Mesendoderm (in vitro differentiated cells): ENCODE results near the gene TBX19.

Source experiments
- DNase-seq: peaks from one replicate; pipeline ENCODE4 v3.0.0; 2013
- H2AK5ac ChIP-seq: 2 replicates; pipeline ENCODE4 v1.6.1; 2013; ENCODE audit warnings: low read length, inconsistent platforms
- H2BK120ac ChIP-seq: 2 replicates; pipeline ENCODE4 v1.6.1; 2013; ENCODE audit warnings: low read depth, mild to moderate bottlenecking, low read length, moderate library complexity, mixed read lengths
- H2BK15ac ChIP-seq: replicated peaks from 2 replicates; pipeline ENCODE4 v1.6.1; 2013; ENCODE audit warnings: low read depth, mild to moderate bottlenecking, moderate library complexity
- H2BK5ac ChIP-seq: 2 replicates; pipeline ENCODE4 v1.6.1; 2013; ENCODE audit warnings: low read length, inconsistent platforms
- H3K18ac ChIP-seq: 2 replicates; pipeline ENCODE4 v1.6.1; 2013; ENCODE audit warnings: mild to moderate bottlenecking, low read length, mixed read lengths
- H3K23ac ChIP-seq: one replicate; pipeline ENCODE4 v1.6.1; 2013; ENCODE audit warnings: low read length
- H3K27ac ChIP-seq: 2 replicates; pipeline ENCODE4 v1.5.1; 2013; ENCODE audit warnings: low read depth, mild to moderate bottlenecking, inconsistent platforms, low read length, moderate library complexity
- H3K27me3 ChIP-seq: 2 replicates; pipeline ENCODE4 v1.6.1; 2013; ENCODE audit warnings: low read length, control low read depth, mild to moderate bottlenecking, inconsistent platforms; ENCODE audit not compliant: insufficient read depth, poor library complexity
- H3K36me3 ChIP-seq: 2 replicates; pipeline ENCODE4 v1.6.1; 2013; ENCODE audit warnings: low read length, inconsistent platforms; ENCODE audit not compliant: control insufficient read depth, insufficient read depth
- H3K4ac ChIP-seq: one replicate; pipeline ENCODE4 v1.6.1; 2013; ENCODE audit warnings: low read depth, mild to moderate bottlenecking, low read length, moderate library complexity
- H3K4me1 ChIP-seq: 2 replicates; pipeline ENCODE4 v1.6.1; 2013; ENCODE audit warnings: low read depth, low read length, inconsistent platforms; ENCODE audit not compliant: control insufficient read depth
- H3K4me2 ChIP-seq: 2 replicates; pipeline ENCODE4 v1.6.1; 2013; ENCODE audit warnings: low read length
- H3K4me3 ChIP-seq: 2 replicates; pipeline ENCODE4 v1.5.1; 2013; ENCODE audit warnings: mild to moderate bottlenecking, low read length
- H3K56ac ChIP-seq: one replicate; pipeline ENCODE4 v1.6.1; 2013; ENCODE audit warnings: low read length
- H3K79me1 ChIP-seq: 2 replicates; pipeline ENCODE4 v1.6.1; 2013; ENCODE audit warnings: low read length, inconsistent platforms
- H3K79me2 ChIP-seq: 2 replicates; pipeline ENCODE4 v1.6.1; 2013; ENCODE audit warnings: mild to moderate bottlenecking, low read length; ENCODE audit not compliant: control insufficient read depth, insufficient read depth
- H3K9ac ChIP-seq: 2 replicates; pipeline ENCODE4 v1.6.1; 2013; ENCODE audit warnings: low read length, inconsistent platforms
- H4K5ac ChIP-seq: one replicate; pipeline ENCODE4 v1.6.1; 2013; ENCODE audit warnings: low read length
- H4K8ac ChIP-seq: one replicate; pipeline ENCODE4 v1.6.1; 2013; ENCODE audit warnings: low read depth, mild to moderate bottlenecking, control low read depth, low read length, moderate library complexity
- WGBS: extraction: QIAGEN DNeasy Blood & Tissue Kit; methylation state at CpG from one replicate; pipeline ENCODE4 v1.1.7; 2013; ENCODE audit warnings: low lambda C conversion rate, missing lambda C conversion rate; ENCODE audit not compliant: insufficient coverage; ENCODE audit errors: extremely low coverage; 5-methylcytosine and 5-hydroxymethylcytosine counted together

Gene TBX19

DNA sequence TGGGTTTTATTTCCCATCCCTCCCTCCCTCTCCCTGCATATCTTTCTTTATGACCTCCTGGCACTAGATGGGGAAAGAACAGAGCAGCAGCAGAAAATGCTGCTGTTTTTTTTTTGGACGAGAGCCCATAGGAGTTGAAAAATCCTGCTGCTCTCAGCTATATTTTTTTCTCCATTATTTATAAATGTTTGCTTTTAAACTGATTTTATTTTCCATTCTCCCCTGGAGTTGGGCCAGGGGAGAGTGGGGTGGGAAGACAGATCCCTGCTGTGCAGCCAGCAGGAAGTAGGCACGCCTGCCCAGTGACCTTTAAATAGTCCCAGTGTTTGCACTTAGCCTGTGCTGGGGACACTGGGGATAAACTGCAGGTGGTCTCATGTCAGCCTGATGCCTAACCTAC lies 37.5 kb upstream of the TBX19 start:
- no peak for DNase-seq
- no peak overlapping the region for H2AK5ac ChIP-seq
- H3K23ac ChIP-seq, result no peak overlapping the region
- H3K4me1 ChIP-seq, result no peaks in the 10 kb centered on the region
- no peak overlapping the region for H3K9ac ChIP-seq
- H3K27ac ChIP-seq, result no peak overlapping the region
- WGBS, result no CpG with 5 or more reads among the region's 2 CpGs
- no peak overlapping the region for H3K4me2 ChIP-seq
- H3K79me1 ChIP-seq, result no peaks in the 10 kb centered on the region
- no peak overlapping the region for H2BK15ac ChIP-seq
- no peak overlapping the region for H4K8ac ChIP-seq
- H3K27me3 ChIP-seq, result no peaks in the 10 kb centered on the region
- no peak overlapping the region for H3K4me3 ChIP-seq
- H3K36me3 ChIP-seq, result peaks cover 12% of the 10 kb centered on the region
- no peak overlapping the region for H3K18ac ChIP-seq
- H3K79me2 ChIP-seq, result no peaks in the 10 kb centered on the region
- no peak overlapping the region for H3K56ac ChIP-seq
- no peak overlapping the region for H2BK5ac ChIP-seq
- H2BK120ac ChIP-seq, result no peak overlapping the region
- no peak overlapping the region for H3K4ac ChIP-seq
- H4K5ac ChIP-seq, result no peak overlapping the region

DNA sequence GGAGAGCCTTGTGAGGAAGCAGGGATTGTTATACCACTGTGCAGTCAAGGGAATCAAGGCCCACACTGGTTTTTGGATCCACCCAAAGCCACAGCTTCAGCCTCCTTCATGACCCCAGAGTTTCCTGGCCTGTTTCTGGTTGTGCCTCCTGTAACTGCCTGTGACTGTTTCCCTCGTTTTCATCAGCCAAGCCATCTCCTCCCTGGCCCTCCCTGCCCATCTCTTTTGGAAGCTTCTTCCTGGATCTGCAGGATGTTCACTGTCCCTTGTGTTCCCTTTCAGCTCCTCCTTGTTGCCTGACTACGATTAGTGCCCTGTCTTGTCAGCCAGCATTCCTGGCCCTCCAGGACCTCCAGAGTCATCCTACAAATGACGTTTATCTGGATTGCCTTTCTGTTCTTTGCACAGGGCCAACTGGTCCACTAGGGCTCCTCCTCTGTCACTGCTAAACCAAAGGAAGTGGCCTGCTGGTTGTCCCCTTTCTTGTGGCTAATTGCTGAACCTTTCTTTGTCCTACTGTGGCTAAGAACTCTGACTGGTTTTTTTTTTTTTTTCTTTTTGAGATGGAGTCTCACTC lies 37.0 kb upstream of the TBX19 start:
- Histone ChIP-seq H4K5ac (no peak overlapping the region), H2BK5ac (no peak overlapping the region), H3K4me2 (no peak overlapping the region), H2BK15ac (no peak overlapping the region), H3K27ac (no peak overlapping the region), H3K56ac (no peak overlapping the region), H3K4me1 (no peaks in the 10 kb centered on the region), H3K23ac (no peak overlapping the region), H3K9ac (no peak overlapping the region), H4K8ac (no peak overlapping the region), H3K4ac (no peak overlapping the region), H3K79me2 (no peaks in the 10 kb centered on the region), H3K36me3 (peaks cover 12% of the 10 kb centered on the region), H3K27me3 (no peaks in the 10 kb centered on the region), H3K79me1 (no peaks in the 10 kb centered on the region), H3K18ac (no peak overlapping the region), H3K4me3 (no peak overlapping the region), H2AK5ac (no peak overlapping the region), H2BK120ac (no peak overlapping the region)
- DNase-seq, result peak; percentile 40
- WGBS, result no CpG with 5 or more reads among the region's 3 CpGs

DNA sequence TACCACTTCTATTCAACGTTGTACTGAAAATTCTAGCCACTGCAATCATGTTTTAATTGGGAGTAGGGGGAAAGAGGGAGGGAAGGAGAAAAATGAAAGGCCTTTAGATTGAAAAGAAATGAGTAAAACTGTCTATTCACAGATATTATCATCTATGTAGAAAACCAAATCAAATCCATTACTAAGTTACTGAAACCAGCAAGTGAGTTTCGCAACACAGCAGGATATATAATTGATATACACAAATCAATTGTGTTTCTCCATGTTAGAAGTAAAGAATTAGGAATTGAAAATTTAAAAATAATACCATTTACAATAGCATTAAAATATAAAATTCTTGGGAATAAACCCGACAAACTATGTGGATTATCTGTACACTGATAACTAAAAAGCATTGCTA lies 35.6 kb upstream of the TBX19 start:
- no peak overlapping the region for H2BK5ac ChIP-seq
- no peak overlapping the region for H4K8ac ChIP-seq
- no peak overlapping the region for H3K18ac ChIP-seq
- no peaks in the 10 kb centered on the region for H3K4me1 ChIP-seq
- no peak overlapping the region for H3K4me2 ChIP-seq
- H3K9ac ChIP-seq, result no peak overlapping the region
- H3K79me2 ChIP-seq, result no peaks in the 10 kb centered on the region
- no peak overlapping the region for H2BK120ac ChIP-seq
- no peak overlapping the region for H3K56ac ChIP-seq
- no peak overlapping the region for H3K27ac ChIP-seq
- no CpG with 5 or more reads among the region's 3 CpGs for WGBS
- H3K4me3 ChIP-seq, result no peak overlapping the region
- no peak overlapping the region for H2BK15ac ChIP-seq
- H3K4ac ChIP-seq, result no peak overlapping the region
- no peak overlapping the region for H4K5ac ChIP-seq
- peaks cover 12% of the 10 kb centered on the region for H3K36me3 ChIP-seq
- H3K79me1 ChIP-seq, result no peaks in the 10 kb centered on the region
- H3K23ac ChIP-seq, result no peak overlapping the region
- H3K27me3 ChIP-seq, result no peaks in the 10 kb centered on the region
- H2AK5ac ChIP-seq, result no peak overlapping the region
- no peak for DNase-seq

GRCh38 chr1:168246506-168246905 lies 34.2 kb upstream of the TBX19 start:
- Histone ChIP-seq H3K27me3 (no peaks in the 10 kb centered on the region), H2BK15ac (no peak overlapping the region), H3K4me1 (no peaks in the 10 kb centered on the region), H3K4me2 (no peak overlapping the region), H3K23ac (no peak overlapping the region), H3K18ac (no peak overlapping the region), H3K79me2 (no peaks in the 10 kb centered on the region), H4K5ac (no peak overlapping the region), H2BK5ac (no peak overlapping the region), H3K9ac (no peak overlapping the region), H3K79me1 (no peaks in the 10 kb centered on the region), H3K27ac (no peak overlapping the region), H4K8ac (no peak overlapping the region), H3K56ac (no peak overlapping the region), H2BK120ac (no peak overlapping the region), H3K4me3 (no peak overlapping the region), H2AK5ac (no peak overlapping the region), H3K4ac (no peak overlapping the region), H3K36me3 (peaks cover 12% of the 10 kb centered on the region)
- no peak for DNase-seq
- WGBS, result no CpG with 5 or more reads among the region's 5 CpGs

DNA sequence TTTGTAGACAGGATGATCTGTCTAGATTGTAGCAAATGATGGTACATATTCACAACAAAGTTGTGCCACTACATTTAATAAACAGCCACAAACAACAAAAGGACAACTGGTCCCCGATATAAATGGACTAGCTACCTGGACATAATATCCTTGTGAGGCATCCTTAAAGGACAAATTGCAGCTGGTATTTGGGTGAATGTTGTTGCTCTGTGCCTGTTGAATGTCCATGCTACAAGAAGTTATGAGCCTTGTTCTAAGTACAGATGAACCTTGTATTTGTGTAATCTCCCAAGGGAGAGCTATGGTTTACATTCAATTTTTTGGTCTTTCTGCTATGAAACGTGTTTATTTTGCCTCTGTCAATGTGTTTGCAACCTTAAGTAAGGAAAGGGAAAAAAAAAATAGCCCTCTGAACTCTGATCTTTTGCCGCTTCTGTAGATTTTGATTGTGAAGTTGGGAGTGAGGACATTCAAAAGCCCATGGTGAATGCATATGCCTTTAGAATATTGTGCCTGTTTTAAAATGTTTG lies 28.4 kb upstream of the TBX19 start:
- H3K27ac ChIP-seq, result no peak overlapping the region
- no peak overlapping the region for H2AK5ac ChIP-seq
- H3K9ac ChIP-seq, result no peak overlapping the region
- H3K23ac ChIP-seq, result no peak overlapping the region
- H2BK15ac ChIP-seq, result no peak overlapping the region
- H4K5ac ChIP-seq, result no peak overlapping the region
- no peaks in the 10 kb centered on the region for H3K79me2 ChIP-seq
- H3K56ac ChIP-seq, result no peak overlapping the region
- no peak overlapping the region for H3K4me2 ChIP-seq
- no CpG with 5 or more reads among the region's 3 CpGs for WGBS
- H3K79me1 ChIP-seq, result peaks cover 2% of the 10 kb centered on the region
- no peaks in the 10 kb centered on the region for H3K27me3 ChIP-seq
- no peak overlapping the region for H2BK120ac ChIP-seq
- no peak overlapping the region for H3K18ac ChIP-seq
- H3K4ac ChIP-seq, result no peak overlapping the region
- no peak overlapping the region for H4K8ac ChIP-seq
- no peak for DNase-seq
- H2BK5ac ChIP-seq, result no peak overlapping the region
- no peak overlapping the region for H3K4me3 ChIP-seq
- no peaks in the 10 kb centered on the region for H3K4me1 ChIP-seq
- H3K36me3 ChIP-seq, result peaks cover 1% of the 10 kb centered on the region

- H3K18ac ChIP-seq, result no peak overlapping the region
- H3K56ac ChIP-seq, result no peak overlapping the region
- no peak overlapping the region for H3K23ac ChIP-seq
- H4K5ac ChIP-seq, result no peak overlapping the region
- no peak overlapping the region for H2BK15ac ChIP-seq
- H3K4ac ChIP-seq, result no peak overlapping the region
- H3K79me2 ChIP-seq, result no peaks in the 10 kb centered on the region
- no peak overlapping the region for H3K4me3 ChIP-seq
- H3K79me1 ChIP-seq, result peaks cover 2% of the 10 kb centered on the region
- H3K27me3 ChIP-seq, result no peaks in the 10 kb centered on the region
- no peak overlapping the region for H3K27ac ChIP-seq
- H2BK5ac ChIP-seq, result no peak overlapping the region
- no peak overlapping the region for H3K4me2 ChIP-seq
- H3K36me3 ChIP-seq, result peaks cover 1% of the 10 kb centered on the region
- DNase-seq, result no peak
- no CpG with 5 or more reads among the region's 2 CpGs for WGBS
- no peak overlapping the region for H2AK5ac ChIP-seq
- H4K8ac ChIP-seq, result no peak overlapping the region
- H3K9ac ChIP-seq, result no peak overlapping the region
- no peak overlapping the region for H2BK120ac ChIP-seq
- no peaks in the 10 kb centered on the region for H3K4me1 ChIP-seq
Measured at GRCh38 chr1:168256164-168256563, 24.5 kb upstream of the TBX19 start.
